Measurements from ENCODE around the gene RNF223. TPM values are rescaled to one million over a fixed set of nuclear protein-coding genes. Genes with fewer than 3 reads are reported as not detected.
A peak's percentile ranks its signal among the peaks of the same experiment; 100 is the strongest.

RNF223 gene
- total RNA-seq, 2 experiments from 2014 or later, result not detected

GRCh38 chr1:1041873-1042272, 32.2 kb downstream of the RNF223 start:
- Mint-ChIP-seq H3K27me3 (peaks cover 5% of the 10 kb centered on the region), H3K4me1 (peaks cover 22% of the 10 kb centered on the region), H3K27ac (no peak overlapping the region), H3K4me3 (no peak overlapping the region), H3K36me3 (no peaks in the 10 kb centered on the region), H3K9me3 (ENCODE audit: low read depth) (no peaks in the 10 kb centered on the region)
- no peak for ATAC-seq
- CTCF ChIA-PET, result no interaction called here
- no peak for DNase-seq

GRCh38 chr1:1041092-1041523, 33.0 kb downstream of the RNF223 start:
- H3K9me3 Mint-ChIP-seq (ENCODE audit: low read depth), result no peaks in the 10 kb centered on the region
- DNase-seq (no peak), ATAC-seq (peak; percentile 14)
- no peak overlapping the region for H3K27ac Mint-ChIP-seq
- H3K27me3 Mint-ChIP-seq, result peaks cover 5% of the 10 kb centered on the region
- peaks cover 22% of the 10 kb centered on the region for H3K4me1 Mint-ChIP-seq
- H3K4me3 Mint-ChIP-seq, result no peak overlapping the region
- H3K36me3 Mint-ChIP-seq, result no peaks in the 10 kb centered on the region
- CTCF ChIA-PET, result interaction anchor here (1.7 to 6.4 kb wide), 4 partner anchors 20 to 25 kb away, joined by 6 to 93 read pairs (median 8); no protein-coding TSS in a partner anchor

GRCh38 chr1:1040004-1040991, 33.8 kb downstream of the RNF223 start:
- DNase-seq, result peak; percentile 91
- peak overlapping the region; percentile 69 for H3K27ac Mint-ChIP-seq
- ATAC-seq, result peak; percentile 92
- CTCF ChIA-PET, result interaction anchor here (0.7 to 6.4 kb wide), 11 partner anchors 21 to 252 kb away, joined by 3 to 93 read pairs (median 6); partner anchors contain the start of gene ISG15
- H3K36me3 Mint-ChIP-seq, result no peaks in the 10 kb centered on the region
- peak overlapping the region; percentile 68 for H3K4me3 Mint-ChIP-seq
- H3K27me3 Mint-ChIP-seq, result peaks cover 5% of the 10 kb centered on the region
- H3K4me1 Mint-ChIP-seq, result peaks cover 27% of the 10 kb centered on the region
- H3K9me3 Mint-ChIP-seq (ENCODE audit: low read depth), result no peaks in the 10 kb centered on the region

GRCh38 chr1:1039145-1039910, 34.8 kb downstream of the RNF223 start:
- peak; percentile 80 for DNase-seq
- CTCF ChIA-PET, result interaction anchor here (0.7 to 6.4 kb wide), 10 partner anchors 20 to 1195 kb away, joined by 3 to 93 read pairs (median 6); partner anchors contain the start of gene ISG15
- Mint-ChIP-seq H3K4me1 (peaks cover 28% of the 10 kb centered on the region), H3K27me3 (peaks cover 7% of the 10 kb centered on the region), H3K36me3 (no peaks in the 10 kb centered on the region), H3K9me3 (ENCODE audit: low read depth) (no peaks in the 10 kb centered on the region), H3K27ac (peak overlapping the region; percentile 69), H3K4me3 (peak overlapping the region; percentile 68)
- ATAC-seq, result peak; percentile 31

- no peak overlapping the region for H3K4me3 Mint-ChIP-seq
- no peaks in the 10 kb centered on the region for H3K9me3 Mint-ChIP-seq (ENCODE audit: low read depth)
- CTCF ChIA-PET, result interaction anchor here (2.0 to 6.4 kb wide), 3 partner anchors 22 to 212 kb away, joined by 7 to 93 read pairs (median 7); partner anchors contain the start of gene ISG15
These were observed 35.4 kb downstream of the RNF223 start for GRCh38 chr1:1038694-1039093.

GRCh38 chr1:1037366-1038327, 36.5 kb downstream of the RNF223 start:
- no peak for DNase-seq
- CTCF ChIA-PET, result interaction anchor here (6.4 kb wide), 1 partner anchor 24 kb away, joined by 93 read pairs; no protein-coding TSS in a partner anchor
- Mint-ChIP-seq H3K27me3 (peaks cover 7% of the 10 kb centered on the region), H3K9me3 (ENCODE audit: low read depth) (no peaks in the 10 kb centered on the region), H3K27ac (no peak overlapping the region), H3K36me3 (no peaks in the 10 kb centered on the region), H3K4me3 (no peak overlapping the region), H3K4me1 (peaks cover 29% of the 10 kb centered on the region)
- ATAC-seq, result no peak

More at GRCh38 chr1:1038694-1039093, 35.4 kb downstream of the RNF223 start:
- H3K27ac Mint-ChIP-seq, result peak overlapping the region; percentile 1
- no peaks in the 10 kb centered on the region for H3K36me3 Mint-ChIP-seq
- DNase-seq (no peak), ATAC-seq (no peak)
- peaks cover 7% of the 10 kb centered on the region for H3K27me3 Mint-ChIP-seq
- peaks cover 28% of the 10 kb centered on the region for H3K4me1 Mint-ChIP-seq

GRCh38 chr1:1035291-1035943, 38.7 kb downstream of the RNF223 start:
- Mint-ChIP-seq H3K27me3 (peaks cover 16% of the 10 kb centered on the region), H3K36me3 (no peaks in the 10 kb centered on the region), H3K9me3 (ENCODE audit: low read depth) (no peaks in the 10 kb centered on the region), H3K4me1 (peaks cover 31% of the 10 kb centered on the region), H3K27ac (no peak overlapping the region), H3K4me3 (no peak overlapping the region)
- no peak for ATAC-seq
- CTCF ChIA-PET, result interaction anchor here (6.4 kb wide), 1 partner anchor 26 kb away, joined by 93 read pairs; no protein-coding TSS in a partner anchor
- DNase-seq, result no peak

GRCh38 chr1:1034439-1034781, 39.7 kb downstream of the RNF223 start:
- DNase-seq, result no peak
- H3K27me3 Mint-ChIP-seq, result peaks cover 16% of the 10 kb centered on the region
- CTCF ChIA-PET, result interaction anchor here (1.0 to 4.0 kb wide), 6 partner anchors 25 to 257 kb away, joined by 3 to 40 read pairs (median 6); no protein-coding TSS in a partner anchor
- peaks cover 24% of the 10 kb centered on the region for H3K4me1 Mint-ChIP-seq
- H3K9me3 Mint-ChIP-seq (ENCODE audit: low read depth), result no peaks in the 10 kb centered on the region
- no peaks in the 10 kb centered on the region for H3K36me3 Mint-ChIP-seq
- no peak overlapping the region for H3K27ac Mint-ChIP-seq
- no peak overlapping the region for H3K4me3 Mint-ChIP-seq
- no peak for ATAC-seq

- Mint-ChIP-seq H3K27ac (no peak overlapping the region), H3K4me3 (no peak overlapping the region), H3K27me3 (peaks cover 16% of the 10 kb centered on the region), H3K4me1 (peaks cover 19% of the 10 kb centered on the region), H3K9me3 (ENCODE audit: low read depth) (no peaks in the 10 kb centered on the region), H3K36me3 (no peaks in the 10 kb centered on the region)
- ATAC-seq (peak; percentile 2), DNase-seq (no peak)
- CTCF ChIA-PET, result interaction anchor here (0.8 to 4.0 kb wide), 18 partner anchors 10 to 536 kb away, joined by 3 to 40 read pairs (median 4); partner anchors contain the start of genes AGRN and ISG15
These were observed 40.2 kb downstream of the RNF223 start for GRCh38 chr1:1033731-1034438.

GRCh38 chr1:1033009-1033587, 41.0 kb downstream of the RNF223 start:
- peaks cover 16% of the 10 kb centered on the region for H3K27me3 Mint-ChIP-seq
- H3K4me1 Mint-ChIP-seq, result peaks cover 12% of the 10 kb centered on the region
- no peak overlapping the region for H3K27ac Mint-ChIP-seq
- no peaks in the 10 kb centered on the region for H3K9me3 Mint-ChIP-seq (ENCODE audit: low read depth)
- CTCF ChIA-PET, result interaction anchor here (0.8 to 4.0 kb wide), 18 partner anchors 11 to 537 kb away, joined by 3 to 40 read pairs (median 4); partner anchors contain the start of genes AGRN and ISG15
- H3K36me3 Mint-ChIP-seq, result no peaks in the 10 kb centered on the region
- peak; percentile 94 for ATAC-seq
- DNase-seq, result peak; percentile 94
- H3K4me3 Mint-ChIP-seq, result no peak overlapping the region

GRCh38 chr1:1032424-1032823, 41.7 kb downstream of the RNF223 start:
- H3K36me3 Mint-ChIP-seq, result no peaks in the 10 kb centered on the region
- H3K4me3 Mint-ChIP-seq, result no peak overlapping the region
- no peak for DNase-seq
- ATAC-seq, result no peak
- peaks cover 14% of the 10 kb centered on the region for H3K27me3 Mint-ChIP-seq
- H3K4me1 Mint-ChIP-seq, result peaks cover 9% of the 10 kb centered on the region
- CTCF ChIA-PET, result interaction anchor here (0.9 to 4.0 kb wide), 20 partner anchors 11 to 537 kb away, joined by 3 to 40 read pairs (median 4); partner anchors contain the start of genes AURKAIP1 and ISG15
- no peak overlapping the region for H3K27ac Mint-ChIP-seq
- H3K9me3 Mint-ChIP-seq (ENCODE audit: low read depth), result no peaks in the 10 kb centered on the region
